RPMI7951 (cell line): ENCODE results near the gene HHAT. TPM values are rescaled to one million over a fixed set of nuclear protein-coding genes. Genes with fewer than 3 reads are reported as not detected.

ENCODE experiments used
- DNase-seq: peaks from one replicate; pipeline ENCODE4 v3.0.0-alpha.2; 2012; ENCODE audit warnings: low read depth
- total RNA-seq: library from RNA; depleted of rRNA; stranded (reverse); fragments of >200 nt; shearing (Covaris generic); gene quantifications from 2 replicates; pipeline ENCODE4 v1.2.3, GENCODE V29; 2014

The HHAT gene
- total RNA-seq, 1 experiment from 2014 or later = 3.1 TPM

GRCh38 chr1:210683403-210684047, 354.8 kb downstream of the HHAT start:
- no peak for DNase-seq

DNA sequence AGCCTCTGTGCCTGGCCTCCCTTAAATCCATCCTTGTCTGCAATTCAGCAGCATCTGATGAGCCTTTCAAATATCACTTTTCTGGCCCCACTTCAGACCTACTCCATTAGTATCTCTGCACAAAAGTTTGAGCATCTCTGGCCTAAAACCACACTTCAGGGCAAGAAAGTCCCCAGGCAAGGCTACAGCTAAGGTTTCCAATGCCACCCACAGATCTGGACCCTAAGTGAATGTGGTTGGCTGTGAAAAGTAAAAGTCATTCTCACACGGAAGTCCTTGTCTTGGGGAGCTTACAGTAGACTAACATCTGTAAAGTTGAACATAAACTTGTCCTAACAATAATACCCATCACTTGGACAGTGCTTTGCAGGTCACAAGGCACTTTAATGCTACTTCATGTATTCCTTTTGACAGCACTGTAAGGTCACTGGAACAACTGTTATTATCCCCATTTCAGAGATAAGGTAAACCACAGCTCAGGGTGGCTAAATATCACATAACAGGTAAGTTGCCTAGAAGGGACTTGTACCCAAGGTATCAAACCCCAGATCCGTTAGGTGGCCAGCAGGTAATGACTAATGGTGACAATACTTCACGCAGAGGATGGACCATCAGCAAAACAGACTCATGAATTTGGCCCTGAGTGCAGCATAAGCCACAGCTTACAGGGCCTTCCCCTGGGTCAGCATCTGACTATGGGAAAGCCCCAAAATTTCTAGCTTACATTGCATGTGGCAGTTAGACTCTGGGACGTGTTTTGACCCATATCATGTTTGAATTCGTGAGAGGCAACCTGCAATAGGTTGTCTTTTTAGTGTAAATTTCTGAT, 356.0 kb downstream of the HHAT start:
- no peak for DNase-seq

DNA sequence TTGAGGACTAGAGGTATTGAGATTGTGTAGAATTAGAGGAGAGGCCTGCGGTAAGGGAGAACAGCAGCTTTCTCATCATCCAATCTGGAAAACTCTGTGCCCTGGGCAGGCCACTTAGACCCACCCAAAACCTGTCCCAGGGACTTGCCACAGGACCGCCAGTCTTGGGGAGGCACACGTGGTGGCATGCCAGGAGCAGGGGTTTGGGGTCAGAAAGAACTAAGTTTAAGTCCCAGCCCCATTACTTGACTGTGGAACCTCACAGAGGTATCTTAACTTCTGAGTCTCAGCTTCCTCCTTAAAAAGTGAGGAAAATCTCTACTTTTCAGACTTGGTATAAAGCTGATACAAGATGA, 356.6 kb downstream of the HHAT start:
- no peak for DNase-seq

- no peak for DNase-seq
Observed at GRCh38 chr1:210686841-210687240, 358.1 kb downstream of the HHAT start.

- DNase-seq = peak; percentile 86
Observed at GRCh38 chr1:210687582-210688279, 359.0 kb downstream of the HHAT start.

DNA sequence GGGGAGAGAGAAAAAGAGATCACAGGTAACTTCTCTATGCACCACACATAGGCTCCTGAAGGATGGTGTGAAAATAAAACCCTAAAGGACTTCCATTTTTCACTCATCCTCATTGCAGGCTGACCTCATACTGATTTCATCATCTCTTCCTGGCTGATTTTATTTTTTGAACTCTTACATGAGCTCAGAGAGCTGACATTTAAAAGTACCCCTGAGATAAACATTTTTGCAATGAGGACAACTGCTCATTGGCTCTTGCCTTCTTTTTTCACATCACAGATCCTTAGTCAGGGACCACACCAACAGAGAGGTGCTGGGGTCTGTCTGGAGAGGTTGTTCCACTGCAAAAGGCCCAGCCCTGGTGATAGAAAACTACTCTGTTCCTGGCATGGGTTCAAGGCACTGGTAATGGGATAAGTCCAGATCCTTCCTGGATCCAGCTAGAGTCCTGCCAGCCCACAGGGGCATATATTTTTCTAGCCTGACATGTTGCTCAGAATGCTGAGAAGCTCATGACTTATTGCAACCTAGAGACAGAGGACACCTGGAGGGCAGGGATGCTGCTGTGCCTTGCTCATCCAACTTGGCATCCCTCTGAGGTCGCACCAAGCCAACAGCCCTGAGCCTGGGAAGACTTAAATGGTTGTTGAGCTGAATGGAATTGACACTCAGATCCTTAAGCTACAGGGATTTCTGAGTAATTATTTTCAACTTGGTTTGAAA, 360.0 kb downstream of the HHAT start:
- DNase-seq = no peak

DNA sequence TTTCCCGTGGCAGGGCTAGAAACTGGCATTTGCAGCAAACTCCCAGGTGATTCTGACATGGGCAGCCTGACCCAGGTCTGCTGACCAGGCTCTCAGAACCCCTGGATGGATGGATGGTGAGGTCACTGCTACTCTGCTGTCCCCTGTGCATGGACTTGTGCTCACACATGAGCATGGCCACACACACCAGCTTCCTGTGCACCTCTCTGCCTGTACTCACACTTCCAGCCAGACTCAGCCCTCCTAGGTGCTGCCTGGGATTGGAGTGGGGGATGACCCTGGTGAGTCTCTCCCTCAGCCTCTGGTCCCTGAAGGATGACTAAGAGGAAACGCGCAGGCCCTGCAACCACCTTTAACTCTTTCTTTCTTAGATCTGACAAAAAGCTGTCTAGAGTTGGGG, 361.1 kb downstream of the HHAT start:
- DNase-seq = peak; percentile 33

DNA sequence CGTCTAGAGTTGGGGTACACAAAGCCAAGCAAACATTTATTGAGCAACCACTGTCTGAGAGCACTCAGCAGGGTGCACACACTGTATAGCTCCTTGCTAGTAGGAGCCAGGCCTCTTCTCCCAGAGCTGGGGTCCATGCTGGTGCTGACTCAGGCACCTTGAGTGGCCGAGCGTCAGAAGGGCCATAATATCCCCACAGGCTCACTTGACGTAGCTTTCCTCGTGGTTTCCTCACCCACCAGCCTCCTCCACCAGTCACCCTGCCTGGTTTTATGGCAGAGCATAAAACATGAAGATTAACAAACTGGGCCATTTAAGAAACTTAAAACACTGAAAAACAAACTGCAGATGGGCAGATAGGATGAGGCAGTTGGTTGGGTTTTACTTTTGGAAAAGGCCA, 361.5 kb downstream of the HHAT start:
- peak; percentile 26 for DNase-seq

DNA sequence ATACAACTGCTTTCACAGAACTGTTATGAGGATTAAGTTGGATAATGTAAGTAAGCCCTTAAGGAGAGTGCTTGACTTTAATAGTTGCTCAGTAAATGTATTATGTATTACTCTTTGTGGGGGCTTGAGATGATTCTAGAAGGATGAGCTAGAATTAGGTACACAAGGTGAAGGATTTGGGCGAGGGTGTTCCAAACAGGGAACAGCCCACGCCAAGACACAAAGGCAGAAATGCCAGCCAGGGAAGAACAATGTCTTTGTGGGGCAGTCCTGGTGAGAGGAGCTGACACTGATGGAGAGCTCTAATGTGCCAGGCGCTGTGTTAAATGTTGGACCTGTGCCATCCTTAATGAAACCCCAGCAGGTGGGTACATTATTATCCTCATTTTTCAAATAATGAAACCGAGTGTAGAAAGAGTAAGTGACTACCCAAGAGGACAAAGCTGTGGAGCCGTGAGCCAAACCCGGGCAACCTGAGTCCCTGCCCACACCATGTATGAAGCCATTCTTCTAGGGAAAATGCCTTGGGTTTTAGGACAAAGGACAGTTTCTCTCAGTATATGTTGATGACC, 362.4 kb downstream of the HHAT start:
- DNase-seq = no peak

DNA sequence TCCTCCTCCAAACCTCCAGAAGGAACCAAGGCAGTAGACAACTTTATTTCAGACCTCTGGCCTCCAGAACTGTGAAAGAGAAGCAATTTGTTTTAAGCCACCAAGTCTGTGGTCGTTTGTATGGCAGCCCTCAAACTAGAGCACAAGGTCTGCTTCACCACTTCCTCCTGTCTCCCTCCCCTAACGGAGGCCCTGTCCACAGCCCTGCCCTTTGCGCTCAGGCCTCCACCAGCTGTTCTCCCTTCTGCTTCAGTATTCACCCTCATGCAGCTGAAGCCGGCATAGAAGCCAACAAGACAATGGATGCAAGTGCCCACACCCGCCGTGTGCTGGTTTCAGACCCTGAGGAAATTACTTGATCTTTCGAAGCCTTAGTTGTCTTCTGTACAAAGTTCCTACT, 364.1 kb downstream of the HHAT start:
- no peak for DNase-seq

DNA sequence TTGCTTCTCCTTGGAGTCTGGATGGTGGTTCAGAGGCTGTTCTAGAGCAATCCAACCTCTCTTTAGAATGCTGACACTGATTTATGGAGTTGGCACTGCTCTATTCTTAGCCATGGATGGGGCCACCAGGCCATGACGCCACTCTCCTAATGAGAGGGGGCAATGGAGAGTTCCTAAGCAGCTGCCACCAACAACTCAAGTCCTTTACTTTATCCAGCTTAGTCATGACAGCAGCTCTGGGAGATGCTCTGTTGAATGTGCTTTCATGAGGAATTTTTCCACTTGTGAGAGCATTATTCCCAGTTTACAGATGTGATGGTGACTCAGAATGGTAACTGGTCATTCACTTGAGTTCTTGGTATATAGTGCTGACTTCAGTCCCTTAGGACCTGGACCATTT, 366.3 kb downstream of the HHAT start:
- peak; percentile 69 for DNase-seq

DNA sequence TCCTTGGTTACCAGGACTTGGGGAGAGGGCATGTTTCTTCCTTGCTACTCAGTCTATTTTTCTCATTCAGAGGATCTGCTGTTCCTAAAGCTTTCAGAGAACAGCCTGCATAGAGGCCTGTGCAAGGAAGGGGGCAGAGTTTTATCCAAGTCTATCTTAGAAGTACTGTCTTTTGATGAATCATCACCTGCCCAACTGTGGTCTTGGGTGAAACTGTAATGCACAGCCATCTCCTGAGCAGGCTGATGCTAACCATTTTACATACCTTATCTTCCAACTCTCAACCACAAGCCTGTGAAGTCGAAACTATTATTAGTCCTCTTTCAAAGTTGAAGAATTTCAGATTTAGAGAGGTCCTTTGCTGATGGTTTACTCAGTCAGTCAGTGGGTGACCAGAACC, 368.0 kb downstream of the HHAT start:
- peak; percentile 58 for DNase-seq

DNA sequence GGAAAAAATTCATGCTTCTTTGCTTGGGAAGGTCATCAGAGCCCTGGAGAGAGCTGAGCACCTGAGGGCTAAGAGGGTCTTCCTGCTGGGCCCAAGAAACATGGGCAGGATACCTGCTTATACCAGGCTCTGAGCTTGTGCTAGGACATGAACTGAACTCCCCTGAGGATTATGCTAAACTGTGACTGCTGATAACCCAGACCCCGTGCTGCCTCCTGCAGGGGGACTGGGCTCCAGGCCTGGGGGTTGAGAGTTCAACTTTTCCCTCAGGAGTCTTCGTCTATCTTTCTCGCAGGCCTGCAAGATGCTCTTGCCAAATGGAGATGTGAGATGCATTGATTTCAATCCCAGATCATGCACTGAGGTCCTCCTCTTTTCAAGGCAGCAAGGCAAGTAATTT, 368.5 kb downstream of the HHAT start:
- DNase-seq = no peak

DNA sequence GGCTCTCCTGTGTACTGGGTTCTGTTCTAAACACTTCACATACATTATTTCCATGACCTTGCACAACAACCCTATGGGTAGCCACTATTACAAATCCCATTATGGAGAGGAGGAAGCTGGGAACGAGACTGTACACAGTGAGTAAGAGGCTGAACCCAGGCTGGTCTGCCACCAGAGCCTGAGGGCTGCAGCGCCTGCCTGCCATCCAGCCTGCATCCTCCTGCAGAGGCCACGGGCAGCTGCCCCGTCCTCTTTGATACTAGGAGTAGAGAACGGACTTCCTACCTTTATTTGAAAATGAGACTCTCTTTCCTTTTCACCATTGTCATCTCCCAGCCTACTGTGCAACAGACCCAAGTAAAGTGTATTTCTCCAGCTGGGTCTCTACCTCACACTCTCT, 370.0 kb downstream of the HHAT start:
- peak; percentile 22 for DNase-seq

GRCh38 chr1:210700083-210700482, 371.4 kb downstream of the HHAT start:
- no peak for DNase-seq

DNA sequence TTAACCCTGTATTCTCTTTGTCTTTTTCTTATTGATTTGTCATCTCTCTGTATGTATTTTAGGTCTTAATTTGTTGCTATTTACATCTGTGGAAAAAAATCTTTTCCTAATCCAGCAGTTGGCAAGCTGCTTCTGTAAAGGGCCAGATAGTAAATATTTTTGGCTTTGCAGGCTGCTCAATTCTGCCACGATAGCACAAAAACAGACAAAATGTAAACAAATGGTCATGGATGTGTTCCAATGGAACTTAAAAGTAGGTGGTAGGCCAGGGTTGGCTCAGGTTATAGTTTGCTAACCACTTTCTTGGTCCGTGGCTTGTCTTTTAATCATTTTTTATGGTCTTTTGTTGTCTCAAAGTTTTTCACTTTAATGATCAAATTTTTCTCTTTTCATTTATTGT, 371.8 kb downstream of the HHAT start:
- DNase-seq = no peak

DNA sequence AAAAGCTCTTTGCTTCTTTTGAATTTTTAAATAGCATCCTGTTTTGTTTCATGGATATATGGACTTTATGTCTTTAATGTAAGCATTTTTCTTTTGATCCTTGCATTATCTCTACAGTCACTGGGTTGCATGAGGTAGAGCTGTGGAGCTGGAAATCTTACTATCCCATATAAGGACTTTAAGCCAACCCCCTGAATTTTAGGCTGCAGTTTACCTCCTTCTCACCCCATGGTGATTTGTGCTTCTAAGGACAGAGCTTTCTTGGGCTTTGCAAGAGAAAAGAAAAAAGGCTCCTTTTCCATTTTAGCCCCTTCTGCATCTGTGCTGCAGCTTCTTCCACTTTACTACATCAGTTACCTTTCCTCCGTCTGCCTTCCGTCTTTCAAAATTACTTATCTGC, 373.8 kb downstream of the HHAT start:
- DNase-seq = no peak

- no peak for DNase-seq
Observed at GRCh38 chr1:210703593-210703992, 374.9 kb downstream of the HHAT start.

GRCh38 chr1:210705086-210705485, 376.4 kb downstream of the HHAT start:
- no peak for DNase-seq

DNA sequence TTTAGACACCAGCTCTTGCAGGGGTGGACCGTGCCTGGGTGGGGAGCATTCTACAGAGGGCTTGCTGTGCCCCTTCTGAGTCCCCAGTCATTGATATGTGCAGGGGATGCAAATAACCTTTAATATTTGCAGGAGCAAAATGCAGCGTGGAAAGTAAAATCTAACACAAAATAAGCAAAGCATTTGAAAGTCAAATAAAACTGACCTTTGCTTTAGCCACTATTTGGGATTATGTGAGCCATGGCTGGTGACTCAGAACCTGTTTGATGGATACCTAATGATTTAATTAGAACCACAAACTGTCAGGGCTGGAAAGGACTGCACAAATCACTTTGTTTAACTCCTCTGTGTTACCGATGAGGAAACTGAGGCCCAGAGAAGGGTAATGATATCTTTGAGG, 377.5 kb downstream of the HHAT start:
- DNase-seq = no peak

GRCh38 chr1:210707300-210708240, 378.9 kb downstream of the HHAT start:
- no peak for DNase-seq
